Renal cortex interstitium (tissue), 11 donors: Measurements from ENCODE around the gene KLHL34. TPM values are rescaled to one million over a fixed set of nuclear protein-coding genes. Genes with fewer than 3 reads are reported as not detected.

ENCODE experiments used
- DNase-seq, 11 donors: peaks; one replicate each; pipeline ENCODE4 v3.0.0-alpha.2; 2013; ENCODE audit warnings: low read depth in 9 of 11, low spot score in 4 of 11; ENCODE audit errors: extremely low read depth in 1 of 11
- polyA plus RNA-seq, 3 donors: library from polyadenylated mRNA; unstranded; fragments of 120-200 nt; gene quantifications; one replicate each; pipeline ENCODE4 v1.2.1, GENCODE V29; 2013; ENCODE audit not compliant: insufficient read length in 3 of 3

Gene KLHL34
- polyA plus RNA-seq, 3 donors = 0.06 to 0.09 (median 0.06) TPM

GRCh38 chrX:21658746-21659145, 616 bp upstream of the KLHL34 start:
- no peak for DNase-seq

- DNase-seq = no peak
Observed at GRCh38 chrX:21657318-21658151, 595 bp downstream of the KLHL34 start.

GRCh38 chrX:21656587-21657317, 1.4 kb downstream of the KLHL34 start:
- no peak for DNase-seq

- DNase-seq = no peak
Observed at GRCh38 chrX:21655901-21656586, 2.1 kb downstream of the KLHL34 start.

- no peak for DNase-seq
Observed at GRCh38 chrX:21645886-21646285, 12.2 kb downstream of the KLHL34 start.

- no peak for DNase-seq
Observed at GRCh38 chrX:21645431-21645830, 12.7 kb downstream of the KLHL34 start.

- no peak for DNase-seq
Observed at GRCh38 chrX:21639775-21640174, 18.4 kb downstream of the KLHL34 start.

GRCh38 chrX:21638311-21638710, 19.8 kb downstream of the KLHL34 start:
- no peak for DNase-seq

GRCh38 chrX:21632027-21632426, 26.1 kb downstream of the KLHL34 start:
- DNase-seq = no peak

GRCh38 chrX:21623778-21624501, 34.2 kb downstream of the KLHL34 start:
- DNase-seq = no peak

GRCh38 chrX:21620234-21620633, 37.9 kb downstream of the KLHL34 start:
- no peak for DNase-seq

- DNase-seq = no peak
Observed at GRCh38 chrX:21616386-21616785, 41.7 kb downstream of the KLHL34 start.

- DNase-seq = no peak
Observed at GRCh38 chrX:21612154-21612553, 46.0 kb downstream of the KLHL34 start.

- no peak for DNase-seq
Observed at GRCh38 chrX:21610168-21610567, 48.0 kb downstream of the KLHL34 start.

GRCh38 chrX:21606002-21606401, 52.1 kb downstream of the KLHL34 start:
- no peak for DNase-seq
